GM13977 (cell line): Measurements from ENCODE around the gene ENTPD8.

ENCODE experiments used
- DNase-seq: peaks from one replicate; pipeline ENCODE4 v3.0.0; 2012; ENCODE audit warnings: low spot score
- CTCF ChIP-seq: IDR thresholded peaks from 2 replicates; pipeline ENCODE4 v1.5.1; 2012; ENCODE audit warnings: mild to moderate bottlenecking, control low read depth; ENCODE audit not compliant: insufficient read depth; ENCODE audit errors: extremely low read depth, missing control alignments
- in situ Hi-C: fragments of 300-500 bp; cut with MboI; formaldehyde crosslinking; loops from one replicate; pipeline ENCODE4 v1.12.0; 2022; ENCODE audit warnings: low sequenced_read_pairs, low pct_unique_long_range_greater_than_20kb, mixed read lengths, inconsistent platforms; ENCODE audit not compliant: unreplicated experiment

ENTPD8 gene

GRCh38 chr9:137460363-137461315, 19.5 kb upstream of the ENTPD8 start:
- DNase-seq, result no peak
- in situ Hi-C loops, result no loop called here
- TF ChIP-seq CTCF, result no peak

- in situ Hi-C loops, result no loop called here
- DNase-seq, result no peak
- no peak for TF ChIP-seq CTCF
These were observed 18.6 kb upstream of the ENTPD8 start for GRCh38 chr9:137459601-137460362.

GRCh38 chr9:137459152-137459600, 18.0 kb upstream of the ENTPD8 start, which contains the start of gene NSMF:
Gene NSMF (minus strand): TSS chr9:137459334. CDS start chr9:137459102, 232 bp downstream.
- DNase-seq, result peak; percentile 100
- in situ Hi-C loops, result no loop called here
- no peak for TF ChIP-seq CTCF

GRCh38 chr9:137458194-137459151, 17.3 kb upstream of the ENTPD8 start:
- in situ Hi-C loops, result no loop called here
- no peak for TF ChIP-seq CTCF
- DNase-seq, result no peak

GRCh38 chr9:137457406-137458193, 16.4 kb upstream of the ENTPD8 start:
- no peak for TF ChIP-seq CTCF

More at GRCh38 chr9:137457406-137458193, 16.4 kb upstream of the ENTPD8 start:
- no peak for DNase-seq
- in situ Hi-C loops, result no loop called here
